ENCODE data around the gene BLVRB. TPM values are rescaled to one million over a fixed set of nuclear protein-coding genes. Genes with fewer than 3 reads are reported as not detected.
"Not testable (repeated sequence)": the region's sequence is repeated elsewhere in the genome, so short reads cannot be mapped to it uniquely, and the experiment has no call there.

The BLVRB gene
- total RNA-seq, 1 donor: 33.7 TPM

- TF ChIP-seq CTCF (IDR thresholded peaks at IDR 0.05; ENCODE audit: insufficient read depth, low read depth, low read length): no peak
- no peak overlapping the region for H3K4me3 ChIP-seq (ENCODE audit: low read depth, low read length)
- no peak for DNase-seq (ENCODE audit: low read depth)
Observed at GRCh38 chr19:40412866-40413265, 52.7 kb downstream of the BLVRB start.

GRCh38 chr19:40411958-40412499, 53.5 kb downstream of the BLVRB start:
- no peak for DNase-seq (ENCODE audit: low read depth)
- H3K4me3 ChIP-seq (ENCODE audit: low read depth, low read length): no peak overlapping the region
- TF ChIP-seq CTCF (IDR thresholded peaks at IDR 0.05; ENCODE audit: insufficient read depth, low read depth, low read length): no peak

GRCh38 chr19:40411125-40411842, 54.3 kb downstream of the BLVRB start:
- no peak overlapping the region for H3K4me3 ChIP-seq (ENCODE audit: low read depth, low read length)
- TF ChIP-seq CTCF (IDR thresholded peaks at IDR 0.05; ENCODE audit: insufficient read depth, low read depth, low read length): no peak
- no peak for DNase-seq (ENCODE audit: low read depth)

GRCh38 chr19:40410030-40410389, 55.5 kb downstream of the BLVRB start:
- DNase-seq (ENCODE audit: low read depth): no peak
- no peak for TF ChIP-seq CTCF (IDR thresholded peaks at IDR 0.05; ENCODE audit: insufficient read depth, low read depth, low read length)
- no peak overlapping the region for H3K4me3 ChIP-seq (ENCODE audit: low read depth, low read length)

- H3K4me3 ChIP-seq (ENCODE audit: low read depth, low read length); DNase-seq (ENCODE audit: low read depth): not testable (repeated sequence)
Observed at GRCh38 chr19:40408598-40408925, 57.0 kb downstream of the BLVRB start.

- no peak for DNase-seq (ENCODE audit: low read depth)
- TF ChIP-seq CTCF (IDR thresholded peaks at IDR 0.05; ENCODE audit: insufficient read depth, low read depth, low read length): no peak
- no peak overlapping the region for H3K4me3 ChIP-seq (ENCODE audit: low read depth, low read length)
Observed at GRCh38 chr19:40407714-40408597, 57.6 kb downstream of the BLVRB start.

GRCh38 chr19:40403262-40403984, 62.1 kb downstream of the BLVRB start:
- peak overlapping the region; percentile 68 for H3K4me3 ChIP-seq (ENCODE audit: low read depth, low read length)
- no peak for TF ChIP-seq CTCF (IDR thresholded peaks at IDR 0.05; ENCODE audit: insufficient read depth, low read depth, low read length)
- peak; percentile 90 for DNase-seq (ENCODE audit: low read depth)

Measured in fibroblast of villous mesenchyme (primary cell).